ENCODE measurements around the gene GMEB2. TPM values are rescaled to one million over a fixed set of nuclear protein-coding genes. Genes with fewer than 3 reads are reported as not detected.
"Not testable (repeated sequence)": the region's sequence is repeated elsewhere in the genome, so short reads cannot be mapped to it uniquely, and the experiment has no call there.

The GMEB2 gene
- total RNA-seq, 1 donor from 2014 or later, result 13.3 TPM

DNA sequence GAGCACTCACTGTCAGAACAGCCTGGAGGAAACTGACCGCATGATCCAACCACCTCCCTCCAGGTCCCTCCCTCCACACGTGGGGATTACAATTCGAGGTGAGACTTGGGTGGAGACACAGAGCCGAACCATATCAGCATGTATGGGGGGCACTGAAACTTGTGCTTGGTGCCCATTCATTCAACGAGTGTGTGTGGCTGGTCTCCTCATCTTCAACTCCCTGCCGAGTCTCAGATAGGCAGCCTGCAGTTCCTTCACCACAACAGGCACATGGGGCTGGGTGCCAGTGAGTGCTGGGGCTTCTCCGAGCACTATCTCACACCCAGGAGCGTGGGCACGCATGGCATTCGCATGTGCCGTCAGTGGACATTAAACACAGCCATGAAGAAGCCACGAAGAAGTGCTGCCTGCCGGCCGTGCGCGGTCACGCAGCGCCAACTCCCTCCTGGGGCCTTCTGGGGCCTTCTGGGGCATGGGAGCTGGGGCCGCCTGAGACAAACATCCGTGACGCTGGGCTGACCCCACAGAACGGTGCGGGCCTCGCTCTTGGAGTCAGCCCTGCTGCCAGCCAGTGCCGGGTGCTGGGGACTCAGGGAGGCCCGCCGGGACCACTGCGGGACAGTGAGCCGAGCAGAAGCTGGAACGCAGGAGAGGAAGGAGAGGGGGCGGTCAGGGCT is 30.5 kb upstream of the GMEB2 start:
- DNase-seq (ENCODE audit: low spot score), result no peak

DNA sequence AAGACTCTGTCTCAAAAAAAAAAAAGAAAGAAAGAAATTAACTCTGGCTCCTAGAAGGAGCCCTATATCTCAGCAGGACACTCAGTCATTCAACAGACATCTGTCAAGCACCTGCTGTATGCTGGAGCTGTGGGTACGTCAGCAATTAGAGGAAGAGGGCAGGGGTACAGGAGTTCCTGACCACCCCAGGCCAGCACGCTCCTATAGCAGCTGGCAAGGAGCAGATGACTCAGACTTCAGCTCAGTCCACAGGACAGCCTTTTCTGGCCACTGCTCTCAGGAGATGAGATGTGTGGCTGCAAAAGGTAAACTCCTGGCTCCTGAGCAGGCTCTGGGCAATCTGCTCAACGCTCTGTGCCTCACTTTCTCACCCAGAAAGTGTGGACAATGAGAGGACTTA is 29.6 kb upstream of the GMEB2 start:
- DNase-seq (ENCODE audit: low spot score), result no peak

- DNase-seq (ENCODE audit: low spot score), result no peak
Measured at GRCh38 chr20:63655249-63655648, 28.3 kb upstream of the GMEB2 start.

GRCh38 chr20:63653974-63654668 is 27.2 kb upstream of the GMEB2 start:
- DNase-seq (ENCODE audit: low spot score), result no peak

DNA sequence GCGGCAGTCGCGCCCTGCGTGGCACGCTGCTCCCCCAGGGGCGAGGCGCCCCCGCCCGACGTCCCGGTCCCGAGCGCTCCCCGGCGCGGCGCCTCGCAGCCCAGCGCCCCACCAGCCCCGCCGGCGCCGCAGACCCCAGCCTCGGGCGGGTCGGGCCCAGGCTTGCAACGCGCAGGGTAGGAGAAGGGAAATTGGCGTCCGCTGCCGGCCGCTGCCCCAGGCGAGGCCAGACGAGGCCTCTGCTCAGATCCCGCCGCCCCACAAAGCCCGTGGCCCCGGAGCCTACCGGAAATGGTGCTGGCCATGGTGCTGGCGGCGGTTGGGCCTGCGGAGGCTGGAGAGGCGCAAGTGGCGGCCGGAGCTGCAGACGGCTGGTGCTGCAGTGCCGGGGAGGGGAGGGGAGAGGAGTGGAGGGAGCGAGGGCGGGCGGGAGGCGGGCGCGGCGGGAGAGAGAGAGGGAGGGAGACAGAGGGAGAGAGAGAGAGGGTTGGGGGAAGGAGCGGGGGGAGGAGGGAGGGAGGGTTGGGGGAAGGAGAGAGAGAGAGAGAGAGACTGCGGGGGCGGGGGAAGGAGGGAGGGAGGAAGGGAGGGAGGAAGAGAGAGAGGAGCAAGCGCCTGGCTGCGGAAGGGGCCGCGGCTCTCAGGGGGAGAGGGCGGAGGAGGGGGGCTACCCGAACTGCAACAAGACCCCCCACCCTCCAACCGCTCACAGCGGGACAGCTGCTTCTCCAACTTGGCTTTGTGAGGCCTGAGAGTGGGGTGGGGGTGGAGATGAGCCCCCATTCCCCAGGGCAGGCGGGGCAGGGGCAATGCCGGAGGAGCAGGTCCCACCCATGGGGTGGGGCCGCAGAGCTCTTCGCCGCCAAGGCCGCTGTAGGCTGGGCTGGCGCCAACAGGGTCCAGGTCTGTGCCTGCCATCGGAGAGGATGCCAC is 26.4 kb upstream of the GMEB2 start, which contains the start of gene STMN3:
STMN3 (minus strand) TSS at position 384 of the 933 bp plus-strand sequence; CDS start at position 305, 79 bp downstream.
- peak; percentile 90 for DNase-seq (ENCODE audit: low spot score)

- no peak for DNase-seq (ENCODE audit: low spot score)
Measured at GRCh38 chr20:63652192-63652980, 25.5 kb upstream of the GMEB2 start.

GRCh38 chr20:63651942-63652191 is 25.0 kb upstream of the GMEB2 start:
- DNase-seq (ENCODE audit: low spot score), result no peak

GRCh38 chr20:63650486-63650885 is 23.6 kb upstream of the GMEB2 start:
- DNase-seq (ENCODE audit: low spot score), result not testable (repeated sequence)

DNA sequence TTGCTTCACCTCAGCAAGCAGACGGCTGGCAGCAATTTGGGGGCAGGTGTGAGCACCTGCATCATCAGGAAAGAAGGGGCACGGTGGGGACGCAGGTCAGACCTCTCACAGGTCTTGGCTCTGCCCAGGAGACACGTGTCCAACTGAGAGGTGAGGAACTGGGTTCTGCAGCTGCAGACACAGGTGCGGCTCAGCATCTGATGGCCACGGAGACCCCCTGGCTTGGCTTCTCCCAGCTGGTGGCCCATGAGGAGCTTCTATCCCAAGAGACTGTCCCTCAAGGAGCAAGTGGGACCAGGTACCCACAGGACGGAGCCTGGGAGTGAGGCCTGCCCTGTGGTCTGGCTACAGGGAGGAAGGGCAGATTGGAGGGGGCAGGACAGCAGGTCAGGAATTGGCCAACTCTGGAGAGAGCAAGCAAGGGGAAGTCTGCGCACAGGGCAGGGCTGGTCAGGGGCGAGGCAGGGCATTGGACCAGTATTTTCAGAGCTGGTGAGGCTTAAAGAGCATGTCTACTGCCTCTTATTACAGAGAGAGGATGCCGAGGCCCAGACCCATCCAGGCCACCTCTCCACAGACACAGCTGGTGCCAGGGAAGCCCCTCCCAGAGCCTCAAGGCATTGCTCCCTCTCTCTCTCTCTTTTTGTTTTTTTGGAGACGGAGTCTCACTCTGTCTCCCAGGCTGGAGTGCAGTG is 22.1 kb upstream of the GMEB2 start:
- DNase-seq (ENCODE audit: low spot score), result no peak

GRCh38 chr20:63648190-63648589 is 21.3 kb upstream of the GMEB2 start:
- DNase-seq (ENCODE audit: low spot score), result no peak

GRCh38 chr20:63645218-63645617 is 18.3 kb upstream of the GMEB2 start:
- no peak for DNase-seq (ENCODE audit: low spot score)

DNA sequence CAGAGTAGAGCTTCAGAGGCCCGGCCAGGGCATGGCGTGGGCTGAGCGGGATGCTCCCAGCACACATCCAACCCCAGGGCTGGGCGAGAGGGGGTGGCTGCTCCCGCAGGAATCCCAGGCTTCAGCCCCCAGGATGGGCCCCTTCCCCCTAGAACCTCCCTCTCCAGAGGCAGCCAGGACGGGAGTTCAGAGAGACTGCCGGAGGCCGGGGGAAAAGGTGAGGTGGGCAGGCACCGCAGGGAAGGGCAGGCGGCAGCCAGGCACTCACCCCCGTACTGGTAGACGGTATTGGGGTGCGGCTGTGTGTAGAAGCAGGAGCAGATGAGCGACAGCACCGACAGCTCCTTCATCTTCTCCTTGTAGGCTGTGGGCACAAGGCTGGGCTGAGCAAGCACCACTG is 17.0 kb upstream of the GMEB2 start:
- no peak for DNase-seq (ENCODE audit: low spot score)

DNA sequence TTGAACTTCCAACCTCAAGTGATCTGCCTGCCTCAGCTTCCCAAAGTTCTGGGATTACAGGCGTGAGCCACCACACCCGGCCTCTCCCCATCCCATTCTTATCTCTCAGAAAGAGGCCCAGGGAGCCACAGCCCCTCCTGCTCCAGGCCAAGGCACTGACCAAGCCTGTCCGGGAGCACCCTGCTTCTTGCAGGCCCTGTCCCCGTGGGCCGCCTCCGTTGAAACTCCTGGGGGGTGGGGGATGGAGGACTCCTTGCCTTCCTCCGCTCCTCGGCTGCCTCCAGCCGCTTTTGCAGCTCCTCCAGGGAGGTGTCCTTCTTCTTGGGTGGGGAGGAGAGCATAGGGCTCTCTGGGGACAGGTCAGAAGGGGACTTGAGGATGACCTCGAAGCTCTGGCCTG is 16.6 kb upstream of the GMEB2 start:
- DNase-seq (ENCODE audit: low spot score), result no peak

- no peak for DNase-seq (ENCODE audit: low spot score)
Measured at GRCh38 chr20:63642527-63643247, 15.8 kb upstream of the GMEB2 start.

DNA sequence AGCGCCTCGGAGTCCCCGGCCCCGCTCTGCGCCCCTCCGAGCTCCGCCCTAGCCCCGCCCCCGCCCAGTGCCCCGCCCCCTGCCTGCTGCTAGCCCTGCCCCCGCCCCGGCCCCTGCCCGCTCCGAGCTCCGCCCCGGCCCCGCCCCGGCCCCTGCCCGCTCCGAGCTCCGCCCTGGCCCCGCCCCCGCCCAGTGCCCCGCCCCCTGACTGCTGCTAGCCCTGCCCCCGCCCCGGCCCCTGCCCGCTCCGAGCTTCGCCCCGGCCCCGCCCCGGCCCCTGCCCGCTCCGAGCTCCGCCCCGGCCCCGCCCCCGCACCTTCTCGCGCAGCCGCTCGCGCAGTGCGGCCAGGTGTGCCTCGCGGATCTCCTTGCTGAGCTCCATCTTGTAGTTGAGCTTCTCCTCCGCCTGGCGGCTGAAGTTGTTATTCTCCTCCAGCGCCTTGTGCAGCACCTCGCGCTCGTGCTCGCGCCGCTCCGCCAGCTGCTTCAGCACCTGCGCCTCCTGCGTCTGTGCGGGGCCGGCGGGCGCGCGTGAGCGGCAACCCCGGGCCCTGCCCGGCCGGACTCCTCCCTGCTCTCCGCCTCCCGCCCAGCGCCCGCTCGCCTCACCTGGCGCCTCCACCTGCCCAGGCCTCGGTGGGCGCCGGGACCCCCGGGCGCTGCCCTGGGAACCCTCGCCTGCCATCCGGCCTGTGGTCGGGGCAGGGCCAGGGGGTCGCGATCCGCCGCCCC is 15.1 kb upstream of the GMEB2 start:
- DNase-seq (ENCODE audit: low spot score), result peak; percentile 93

DNA sequence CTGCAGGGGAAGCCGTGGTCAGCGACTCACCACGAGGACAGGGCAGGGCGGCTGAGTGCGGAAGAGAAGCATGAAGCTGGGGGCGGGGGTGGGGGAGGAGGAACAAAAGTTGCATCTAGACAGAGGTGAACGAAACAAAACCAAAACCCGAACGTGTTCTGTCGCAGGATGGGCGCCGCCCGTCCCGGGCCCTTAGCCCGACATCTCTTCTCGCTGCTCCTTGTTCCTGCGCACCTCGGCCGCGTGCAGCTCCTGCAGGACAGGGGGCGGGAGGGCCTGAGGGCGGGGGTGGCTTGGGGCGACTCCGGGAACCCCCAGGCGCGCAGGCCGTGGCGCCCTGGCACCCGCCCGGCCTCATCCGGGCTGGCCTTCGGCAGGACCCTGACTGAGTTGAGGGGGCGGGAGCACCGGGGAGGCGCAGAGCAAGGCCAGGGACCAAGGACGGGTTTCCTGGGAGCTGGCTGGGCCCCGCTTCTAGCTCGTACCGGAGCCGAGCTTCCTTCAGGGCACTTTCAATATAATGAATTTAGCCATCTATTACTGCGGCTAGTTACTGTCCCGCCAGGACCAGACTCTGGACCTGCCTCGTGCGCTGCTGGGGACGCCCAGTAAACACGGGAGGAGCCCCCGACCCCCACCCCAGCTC is 14.4 kb upstream of the GMEB2 start:
- DNase-seq (ENCODE audit: low spot score), result no peak

DNA sequence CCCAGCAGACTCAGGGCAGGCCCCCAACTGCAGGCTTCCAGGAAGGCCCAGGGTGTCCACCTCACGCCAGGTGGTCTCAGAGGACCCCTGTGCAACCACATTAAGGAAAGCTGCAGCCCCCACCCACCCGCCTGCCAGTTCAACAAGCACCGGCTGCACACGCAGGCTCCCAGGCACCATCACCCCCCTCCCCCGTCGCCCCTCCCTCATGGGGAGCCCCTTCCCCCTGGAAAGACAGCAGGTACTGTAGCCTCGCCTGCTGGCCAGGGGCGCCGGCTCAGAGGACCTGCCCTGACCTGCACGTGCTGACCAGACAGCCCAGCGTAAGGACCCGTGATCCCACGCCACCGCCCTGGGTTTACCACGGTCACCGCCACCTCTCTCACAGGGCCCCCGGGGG is 13.8 kb upstream of the GMEB2 start:
- not testable (repeated sequence) for DNase-seq (ENCODE audit: low spot score)

GRCh38 chr20:63640086-63640485 is 13.2 kb upstream of the GMEB2 start:
- DNase-seq (ENCODE audit: low spot score), result no peak
